Suppressor macrophage treated with lipopolysaccharide for 4 hours (primary cell): ENCODE data around the gene PCED1B.
A peak's percentile ranks its signal among the peaks of the same experiment; 100 is the strongest.

Experiments
- DNase-seq: peaks from one replicate; pipeline ENCODE4 v3.0.0-alpha.2; 2020

PCED1B gene

DNA sequence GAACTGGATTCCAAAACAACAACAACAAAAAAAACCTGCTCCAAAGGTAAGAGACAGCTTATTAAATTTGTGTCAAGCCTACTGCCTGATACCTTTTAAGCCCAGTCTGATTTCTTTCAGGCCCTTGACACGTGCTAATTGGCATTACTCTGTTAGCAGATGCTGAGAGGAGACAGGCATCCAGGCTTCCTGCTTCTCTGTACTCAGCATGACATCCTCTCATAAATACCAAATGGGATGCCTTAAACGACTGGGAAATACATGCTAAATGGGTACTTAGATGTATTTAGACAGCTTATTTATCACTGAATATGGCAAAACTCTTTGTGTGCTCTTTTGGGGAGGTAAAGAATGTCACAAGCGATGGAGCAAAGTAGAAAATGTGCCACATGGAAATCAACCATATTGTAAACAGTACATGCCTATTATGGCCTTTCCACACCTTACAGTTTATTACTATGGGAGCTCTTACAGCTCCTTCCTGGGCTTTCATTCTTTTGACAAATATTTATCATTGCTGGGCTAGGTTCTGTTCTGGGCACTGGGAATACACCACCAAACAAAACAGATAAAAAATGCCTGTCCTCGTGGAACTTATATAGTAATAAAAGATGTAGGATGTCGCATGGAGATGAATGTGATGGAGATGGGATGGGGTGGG lies 11.5 kb upstream of the PCED1B start:
- DNase-seq = no peak

DNA sequence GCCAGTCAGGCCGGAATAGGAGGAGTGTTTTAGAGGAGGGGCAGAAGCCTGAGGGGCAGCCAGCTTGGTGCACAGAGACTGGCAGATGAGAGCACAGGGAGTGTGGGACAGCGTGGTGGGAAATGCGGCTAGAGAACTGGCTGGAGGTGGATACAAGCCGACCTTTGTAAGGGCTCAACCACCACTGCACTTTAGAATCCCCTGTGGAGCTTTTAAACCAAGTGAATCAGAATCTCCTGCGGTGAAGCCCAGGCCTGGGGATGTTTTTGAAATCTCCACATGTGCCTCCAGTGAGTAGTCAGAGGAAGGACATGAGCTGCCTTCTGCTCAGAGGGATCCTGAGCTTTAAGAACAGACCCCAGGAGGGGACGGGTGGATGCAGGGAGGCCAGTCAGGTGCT lies 10.9 kb upstream of the PCED1B start:
- DNase-seq = no peak

DNA sequence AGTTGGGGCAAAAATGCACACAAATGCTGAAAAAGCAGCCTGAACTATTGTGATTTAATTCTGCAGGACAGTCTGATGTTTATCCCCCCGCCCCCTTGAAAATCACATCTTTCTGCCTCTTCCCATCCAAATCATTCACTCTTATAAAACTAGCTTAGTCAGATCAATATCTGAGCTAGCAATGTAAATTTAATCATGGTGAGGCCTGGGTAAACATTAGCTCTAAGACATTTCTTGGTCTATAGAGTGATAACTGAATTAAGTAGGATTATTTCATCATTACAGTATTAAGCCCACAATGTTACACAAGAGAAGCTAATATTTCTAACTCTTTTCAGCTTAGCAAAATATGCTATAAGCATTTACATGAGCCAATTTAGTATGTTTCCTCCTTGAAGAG lies 9.1 kb upstream of the PCED1B start:
- no peak for DNase-seq

- DNase-seq = peak; percentile 47
These were observed 8.1 kb upstream of the PCED1B start for GRCh38 chr12:47071241-47071852.

GRCh38 chr12:47073951-47074350 lies 5.5 kb upstream of the PCED1B start:
- no peak for DNase-seq

DNA sequence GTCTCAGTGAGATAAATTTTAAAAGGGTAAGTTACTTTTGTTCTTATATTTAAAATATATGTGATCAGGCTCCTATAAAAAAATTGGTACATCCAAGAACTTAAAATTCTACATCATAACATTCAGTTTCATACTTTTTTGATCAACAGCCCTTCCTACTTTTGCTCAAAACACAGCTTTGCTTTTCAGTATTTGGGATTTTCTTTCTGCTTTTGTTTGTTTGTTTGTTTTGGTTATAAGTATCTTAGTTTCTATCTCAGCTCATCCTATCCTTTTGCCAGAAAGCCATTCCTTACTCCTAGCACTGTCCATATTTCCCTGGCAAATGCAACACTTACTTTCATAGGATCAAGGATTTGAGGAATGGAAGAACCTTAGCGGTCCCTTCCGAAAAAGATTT lies 4.7 kb upstream of the PCED1B start:
- no peak for DNase-seq

GRCh38 chr12:47075192-47076084 lies 4.0 kb upstream of the PCED1B start:
- no peak for DNase-seq

- no peak for DNase-seq
These were observed 2.0 kb upstream of the PCED1B start for GRCh38 chr12:47077206-47078085.

- DNase-seq = no peak
These were observed 1.4 kb upstream of the PCED1B start for GRCh38 chr12:47078086-47078395.

GRCh38 chr12:47078733-47079467 lies 521 bp upstream of the PCED1B start:
- DNase-seq = no peak

DNA sequence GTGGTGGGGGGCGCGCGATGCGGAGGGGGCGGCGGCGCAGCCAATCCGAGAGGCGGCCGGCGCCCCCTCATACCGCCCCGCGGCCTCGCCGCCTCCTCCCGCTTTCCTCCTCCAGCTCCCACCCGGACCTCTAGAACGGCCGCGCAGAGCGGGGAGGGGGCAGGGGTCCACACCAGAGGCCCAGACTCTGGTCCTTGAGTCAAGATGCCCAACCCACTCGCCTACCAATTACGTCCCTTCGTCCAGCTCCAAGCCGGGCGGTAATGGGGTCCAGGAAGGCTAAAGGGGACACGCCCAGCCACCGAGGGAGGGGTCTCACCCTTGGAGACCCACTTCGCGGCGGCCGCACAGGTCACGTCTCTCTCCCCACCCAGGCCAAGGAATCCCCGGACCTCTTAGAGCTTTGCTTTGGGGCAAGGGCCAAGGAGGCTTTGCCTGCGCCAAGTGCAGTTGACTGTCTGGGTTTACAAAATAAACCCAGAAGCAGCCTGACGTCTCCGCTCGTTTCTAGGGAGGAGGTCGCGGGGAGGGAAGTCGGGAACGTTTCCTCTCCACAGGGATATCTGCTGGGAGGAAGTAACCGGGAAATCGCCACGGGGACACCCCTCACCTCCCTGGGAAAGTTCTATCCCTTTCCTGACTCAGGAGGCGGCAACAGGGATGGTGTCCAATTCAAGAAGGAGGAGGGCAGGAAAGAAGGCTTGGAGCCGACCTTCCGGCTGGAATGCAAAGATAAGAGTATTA lies 732 bp downstream of the PCED1B start:
- peak; percentile 28 for DNase-seq

DNA sequence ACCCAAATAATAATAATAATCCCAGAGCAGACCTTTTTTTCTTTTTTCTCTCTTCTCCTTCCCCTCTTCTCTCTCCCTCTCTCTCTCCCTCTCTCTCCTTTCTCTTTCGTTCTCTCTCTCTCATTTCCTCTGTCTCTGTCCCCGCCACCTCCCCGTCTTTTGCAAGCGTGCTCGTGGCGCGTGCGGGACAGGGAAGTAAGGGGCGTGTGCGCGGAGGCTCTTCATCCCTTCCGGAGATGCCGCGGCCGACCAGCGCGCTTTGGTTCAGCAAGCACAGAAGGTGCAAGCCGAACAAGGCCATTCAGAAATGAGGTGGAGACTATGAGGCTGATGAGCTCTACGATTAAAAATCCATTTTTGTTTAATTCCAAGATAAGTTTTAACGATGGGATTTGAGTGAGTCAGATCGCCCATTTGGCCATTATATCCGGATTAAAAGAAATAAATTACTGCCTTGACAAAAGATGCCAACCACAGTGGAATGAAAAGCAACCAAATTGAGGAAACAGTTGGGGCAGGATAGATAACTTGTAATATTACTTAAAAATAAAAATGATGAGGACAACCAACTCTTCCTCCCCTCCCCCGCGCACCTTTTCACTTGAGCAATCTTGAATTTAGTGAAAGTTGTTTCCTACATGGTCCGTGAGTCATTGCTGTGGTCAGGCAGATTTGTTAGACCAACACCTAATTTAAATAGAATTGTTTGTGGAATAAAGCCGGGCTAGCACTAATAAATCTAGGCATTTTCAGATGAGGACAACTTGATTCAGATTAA lies 1.5 kb downstream of the PCED1B start:
- peak; percentile 82 for DNase-seq

DNA sequence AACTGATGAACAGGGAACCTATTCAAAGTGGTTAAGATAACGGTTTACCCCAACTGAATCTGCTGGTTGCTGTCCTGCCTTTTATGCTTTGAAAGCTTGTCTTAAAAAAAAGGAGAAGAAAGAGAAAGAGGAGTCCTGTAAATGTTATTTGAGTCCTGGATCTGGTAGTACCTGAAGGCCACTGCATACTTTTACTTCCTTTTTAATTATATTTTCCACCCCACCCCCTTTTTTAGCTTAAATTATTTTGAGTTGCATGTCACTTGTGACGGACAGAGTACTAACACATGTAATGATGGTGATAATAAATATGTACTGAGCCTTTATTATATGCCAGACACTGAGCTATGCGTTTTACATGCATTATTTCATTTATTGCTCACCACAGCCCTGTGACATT lies 2.9 kb downstream of the PCED1B start:
- DNase-seq = no peak

DNA sequence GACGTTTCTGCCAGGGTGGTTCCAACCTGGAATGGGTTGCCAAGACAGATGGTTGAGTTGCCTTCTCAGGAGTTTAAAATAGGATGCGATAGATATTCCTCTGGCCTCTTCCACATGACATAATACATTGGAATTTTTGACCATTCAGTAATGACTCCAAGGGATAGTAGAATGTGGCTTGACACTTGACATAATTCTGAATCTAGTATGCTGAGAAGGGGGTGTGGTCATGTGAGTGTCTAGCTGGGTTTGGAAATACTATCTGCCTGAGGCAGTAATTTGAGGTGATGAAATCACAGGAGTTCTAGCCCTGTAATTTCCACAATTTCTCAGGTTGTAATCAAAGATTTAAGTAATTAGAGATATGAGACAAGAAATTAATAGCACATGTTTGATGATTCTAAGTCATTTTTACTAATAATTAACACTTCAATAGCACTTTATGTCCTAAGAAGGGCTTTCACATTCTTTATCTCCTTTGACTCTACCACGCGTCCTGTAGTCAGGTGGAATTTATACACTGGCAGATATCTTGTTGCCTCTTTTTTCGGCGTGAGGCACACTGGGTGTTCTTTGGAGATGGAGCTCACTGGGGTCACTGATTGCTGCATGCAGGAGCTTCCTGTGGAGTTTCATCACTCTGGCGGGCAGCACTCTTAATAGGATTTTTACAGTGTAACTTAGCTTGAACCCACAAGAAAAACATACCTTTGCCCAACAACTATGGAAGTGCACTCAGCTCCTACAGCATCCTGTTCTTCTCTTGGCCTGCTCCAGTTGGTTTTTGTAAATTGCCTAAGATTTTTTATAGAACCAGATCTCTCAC lies 3.6 kb downstream of the PCED1B start:
- DNase-seq = peak; percentile 48

GRCh38 chr12:47084172-47084571 lies 4.8 kb downstream of the PCED1B start:
- peak; percentile 37 for DNase-seq

DNA sequence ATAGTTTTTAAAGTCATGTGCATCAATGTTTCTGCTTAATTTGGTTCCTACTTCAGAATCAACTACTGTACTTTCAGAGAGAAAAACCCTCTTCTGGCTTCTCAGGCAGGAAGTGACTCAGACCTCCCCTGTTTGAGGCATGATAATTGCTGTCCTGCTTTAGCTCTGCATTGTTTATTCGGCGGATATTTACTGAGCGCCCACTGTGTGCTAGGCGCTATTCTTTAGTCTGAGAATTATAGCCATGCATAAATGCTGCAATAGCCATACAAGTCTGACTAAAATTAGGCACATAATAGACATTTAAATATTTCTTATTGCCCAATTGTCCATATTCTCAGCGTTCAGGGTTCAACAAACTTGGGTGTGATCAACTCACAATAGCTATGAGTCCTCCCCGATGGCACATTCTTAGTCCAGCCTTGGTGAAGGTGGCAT lies 6.4 kb downstream of the PCED1B start:
- peak; percentile 52 for DNase-seq

- DNase-seq = no peak
These were observed 7.8 kb downstream of the PCED1B start for GRCh38 chr12:47087088-47087688.

- no peak for DNase-seq
These were observed 8.9 kb downstream of the PCED1B start for GRCh38 chr12:47088021-47088944.
